ENCODE results near the gene NIPBL.

- TF ChIP-seq, protein P1, sequence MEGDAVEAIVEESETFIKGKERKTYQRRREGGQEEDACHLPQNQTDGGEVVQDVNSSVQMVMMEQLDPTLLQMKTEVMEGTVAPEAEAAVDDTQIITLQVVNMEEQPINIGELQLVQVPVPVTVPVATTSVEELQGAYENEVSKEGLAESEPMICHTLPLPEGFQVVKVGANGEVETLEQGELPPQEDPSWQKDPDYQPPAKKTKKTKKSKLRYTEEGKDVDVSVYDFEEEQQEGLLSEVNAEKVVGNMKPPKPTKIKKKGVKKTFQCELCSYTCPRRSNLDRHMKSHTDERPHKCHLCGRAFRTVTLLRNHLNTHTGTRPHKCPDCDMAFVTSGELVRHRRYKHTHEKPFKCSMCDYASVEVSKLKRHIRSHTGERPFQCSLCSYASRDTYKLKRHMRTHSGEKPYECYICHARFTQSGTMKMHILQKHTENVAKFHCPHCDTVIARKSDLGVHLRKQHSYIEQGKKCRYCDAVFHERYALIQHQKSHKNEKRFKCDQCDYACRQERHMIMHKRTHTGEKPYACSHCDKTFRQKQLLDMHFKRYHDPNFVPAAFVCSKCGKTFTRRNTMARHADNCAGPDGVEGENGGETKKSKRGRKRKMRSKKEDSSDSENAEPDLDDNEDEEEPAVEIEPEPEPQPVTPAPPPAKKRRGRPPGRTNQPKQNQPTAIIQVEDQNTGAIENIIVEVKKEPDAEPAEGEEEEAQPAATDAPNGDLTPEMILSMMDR (IDR thresholded peaks at IDR 0.05) = peak; percentile 64
- TF ChIP-seq EZH2 (IDR thresholded peaks at IDR 0.05) (no peak), EZH2phosphoT487 (IDR thresholded peaks at IDR 0.05) (no peak)
These were observed 129.5 kb downstream of the NIPBL start for GRCh38 chr5:37005946-37006540.
